Measurements from ENCODE around the gene PAIP2.

- no peak for TF ChIP-seq FOXM1 (IDR thresholded peaks at IDR 0.05; ENCODE audit: low read depth)
- no peak for TF ChIP-seq SMC3 (IDR thresholded peaks at IDR 0.05; ENCODE audit: low read depth, low read length)
- TF ChIP-seq EZH2phosphoT487 (IDR thresholded peaks at IDR 0.05; ENCODE audit: borderline replicate concordance, low read depth) = no peak
- no peak for TF ChIP-seq GABPA (IDR thresholded peaks at IDR 0.05; ENCODE audit: low read depth)
- no peak for TF ChIP-seq CTCF (IDR thresholded peaks at IDR 0.05)
Measured at GRCh38 chr5:139392324-139392677, 50.6 kb downstream of the PAIP2 start.

All from SK-N-SH (cell line).